B cell (primary cell): ENCODE measurements around the gene ADARB2.

Experiments
- EZH2 ChIP-seq: IDR thresholded peaks from 2 replicates; pipeline ENCODE4 v1.6.1; 2012; ENCODE audit warnings: borderline replicate concordance, low read depth, mild to moderate bottlenecking, moderate library complexity, low read length; ENCODE audit not compliant: insufficient read depth, poor library complexity, severe bottlenecking
- TF ChIP-seq, protein P1 (sequence below): fragments of 200-600 bp; IDR thresholded peaks from one replicate; pipeline ENCODE4 v1.8.0; 2022; ENCODE audit warnings: antibody characterized with exemption, mild to moderate bottlenecking

DNA sequence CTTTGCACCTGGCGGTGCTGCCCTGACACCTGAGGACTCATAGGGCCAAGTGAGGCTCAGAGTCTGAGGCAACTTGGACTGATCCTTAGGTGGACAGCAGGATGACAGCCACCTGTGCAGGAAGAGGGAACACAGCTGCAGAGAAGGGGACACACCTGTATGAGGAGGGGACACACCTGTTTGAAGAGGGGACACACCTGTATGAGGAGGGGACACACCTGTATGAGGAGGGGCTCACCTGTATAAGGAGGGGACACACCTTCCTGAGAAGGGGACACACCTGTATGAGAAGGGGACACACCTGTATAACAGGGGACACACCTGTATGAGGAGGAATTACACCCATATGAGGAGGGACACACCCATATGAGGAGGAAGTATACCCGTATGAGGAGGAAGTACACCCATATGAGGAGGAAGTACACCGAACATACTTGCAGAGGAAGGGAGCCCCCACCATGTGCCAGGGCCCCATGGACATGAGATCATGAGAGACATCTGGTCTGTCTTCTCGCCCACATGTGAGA is 285.9 kb downstream of the ADARB2 start:
- no peak for TF ChIP-seq EZH2
- TF ChIP-seq, protein P1, sequence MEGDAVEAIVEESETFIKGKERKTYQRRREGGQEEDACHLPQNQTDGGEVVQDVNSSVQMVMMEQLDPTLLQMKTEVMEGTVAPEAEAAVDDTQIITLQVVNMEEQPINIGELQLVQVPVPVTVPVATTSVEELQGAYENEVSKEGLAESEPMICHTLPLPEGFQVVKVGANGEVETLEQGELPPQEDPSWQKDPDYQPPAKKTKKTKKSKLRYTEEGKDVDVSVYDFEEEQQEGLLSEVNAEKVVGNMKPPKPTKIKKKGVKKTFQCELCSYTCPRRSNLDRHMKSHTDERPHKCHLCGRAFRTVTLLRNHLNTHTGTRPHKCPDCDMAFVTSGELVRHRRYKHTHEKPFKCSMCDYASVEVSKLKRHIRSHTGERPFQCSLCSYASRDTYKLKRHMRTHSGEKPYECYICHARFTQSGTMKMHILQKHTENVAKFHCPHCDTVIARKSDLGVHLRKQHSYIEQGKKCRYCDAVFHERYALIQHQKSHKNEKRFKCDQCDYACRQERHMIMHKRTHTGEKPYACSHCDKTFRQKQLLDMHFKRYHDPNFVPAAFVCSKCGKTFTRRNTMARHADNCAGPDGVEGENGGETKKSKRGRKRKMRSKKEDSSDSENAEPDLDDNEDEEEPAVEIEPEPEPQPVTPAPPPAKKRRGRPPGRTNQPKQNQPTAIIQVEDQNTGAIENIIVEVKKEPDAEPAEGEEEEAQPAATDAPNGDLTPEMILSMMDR = no peak
